ENCODE results near the gene LDLRAD2.
"Not testable (repeated sequence)": the region's sequence is repeated elsewhere in the genome, so short reads cannot be mapped to it uniquely, and the experiment has no call there.

The LDLRAD2 gene

DNA sequence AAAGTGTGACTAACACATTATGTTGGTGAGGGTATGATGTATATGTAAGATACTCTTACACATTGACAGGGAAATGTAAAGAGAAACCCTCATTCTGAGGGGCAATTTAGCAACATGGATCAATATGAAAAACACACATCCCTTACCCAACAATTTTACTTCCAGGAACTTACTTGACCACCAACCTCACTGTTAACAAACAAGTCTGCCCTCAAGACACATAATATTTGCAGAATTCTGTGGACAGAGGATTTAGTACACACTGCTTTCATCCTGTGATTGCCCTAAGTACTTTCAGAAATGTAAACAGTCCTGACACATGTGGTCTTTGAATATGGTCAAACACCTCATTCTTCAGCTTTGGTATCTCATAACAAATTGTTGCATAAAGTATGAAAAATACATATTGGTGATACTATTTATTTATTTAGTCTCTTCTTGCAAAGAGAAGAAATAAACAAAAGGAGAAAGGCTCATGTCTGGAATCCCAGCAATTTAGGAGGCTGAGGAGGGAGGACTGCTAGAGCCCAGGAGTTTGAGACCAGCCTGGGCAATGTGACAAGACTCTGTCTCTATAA lies 36.0 kb upstream of the LDLRAD2 start:
- Histone ChIP-seq H3K9ac (ENCODE audit: low read depth, low read length, poor library complexity, severe bottlenecking) (no peak overlapping the region), H3K4me3 (ENCODE audit: low read length, poor library complexity, severe bottlenecking) (no peak overlapping the region), H2AFZ (ENCODE audit: low read length) (no peak overlapping the region), H3K36me3 (ENCODE audit: insufficient read depth, low read length) (no peaks in the 10 kb centered on the region), H3K4me2 (ENCODE audit: low read depth, low read length, poor library complexity, severe bottlenecking) (peak overlapping the region; percentile 5), H3K9me3 (ENCODE audit: insufficient read depth, low read depth, low read length) (no peaks in the 10 kb centered on the region), H3K9me2 (replicated peaks; ENCODE audit: low read depth, low read length) (no peaks in the 10 kb centered on the region), H3K27me3 (ENCODE audit: insufficient read depth, low read length, poor library complexity, severe bottlenecking) (no peaks in the 10 kb centered on the region), H3K79me2 (ENCODE audit: insufficient read depth, low read length) (peaks cover 96% of the 10 kb centered on the region), H4K20me1 (ENCODE audit: insufficient read depth, low read length, poor library complexity, severe bottlenecking) (peaks cover 46% of the 10 kb centered on the region), H3F3A (ENCODE audit: low read depth) (no peaks in the 10 kb centered on the region), H3K4me1 (ENCODE audit: insufficient read depth, low read length, poor library complexity, severe bottlenecking) (peaks cover 19% of the 10 kb centered on the region)
- TF ChIP-seq, protein P1, sequence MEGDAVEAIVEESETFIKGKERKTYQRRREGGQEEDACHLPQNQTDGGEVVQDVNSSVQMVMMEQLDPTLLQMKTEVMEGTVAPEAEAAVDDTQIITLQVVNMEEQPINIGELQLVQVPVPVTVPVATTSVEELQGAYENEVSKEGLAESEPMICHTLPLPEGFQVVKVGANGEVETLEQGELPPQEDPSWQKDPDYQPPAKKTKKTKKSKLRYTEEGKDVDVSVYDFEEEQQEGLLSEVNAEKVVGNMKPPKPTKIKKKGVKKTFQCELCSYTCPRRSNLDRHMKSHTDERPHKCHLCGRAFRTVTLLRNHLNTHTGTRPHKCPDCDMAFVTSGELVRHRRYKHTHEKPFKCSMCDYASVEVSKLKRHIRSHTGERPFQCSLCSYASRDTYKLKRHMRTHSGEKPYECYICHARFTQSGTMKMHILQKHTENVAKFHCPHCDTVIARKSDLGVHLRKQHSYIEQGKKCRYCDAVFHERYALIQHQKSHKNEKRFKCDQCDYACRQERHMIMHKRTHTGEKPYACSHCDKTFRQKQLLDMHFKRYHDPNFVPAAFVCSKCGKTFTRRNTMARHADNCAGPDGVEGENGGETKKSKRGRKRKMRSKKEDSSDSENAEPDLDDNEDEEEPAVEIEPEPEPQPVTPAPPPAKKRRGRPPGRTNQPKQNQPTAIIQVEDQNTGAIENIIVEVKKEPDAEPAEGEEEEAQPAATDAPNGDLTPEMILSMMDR (conservative IDR thresholded peaks at IDR 0.05; ENCODE audit: low read length), result no peak
- TF ChIP-seq EZH2phosphoT487 (IDR thresholded peaks at IDR 0.05; ENCODE audit: borderline replicate concordance), result no peak

DNA sequence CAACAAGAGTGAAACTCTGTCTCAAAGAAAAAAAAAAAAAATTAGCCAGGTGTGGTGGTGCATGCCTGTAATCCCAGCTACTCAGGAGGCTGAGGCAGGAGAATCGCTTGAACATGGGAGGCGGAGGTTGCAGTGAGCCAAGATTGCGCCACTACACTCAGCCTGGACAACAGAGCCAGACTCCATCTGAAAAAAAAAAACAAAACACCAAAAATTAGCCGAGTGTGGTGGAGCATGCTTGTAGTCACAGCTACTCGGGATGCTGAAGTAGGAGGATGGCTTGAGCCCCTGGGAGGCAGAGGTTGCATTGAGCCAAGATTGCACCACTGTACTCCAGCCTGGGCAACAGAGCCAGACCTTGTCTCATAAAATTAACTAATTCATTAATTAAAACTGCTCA lies 35.1 kb upstream of the LDLRAD2 start:
- H3K4me2 ChIP-seq (ENCODE audit: low read depth, low read length, poor library complexity, severe bottlenecking); H3K36me3 ChIP-seq (ENCODE audit: insufficient read depth, low read length); H3F3A ChIP-seq (ENCODE audit: low read depth); H3K9me3 ChIP-seq (ENCODE audit: insufficient read depth, low read depth, low read length); H2AFZ ChIP-seq (ENCODE audit: low read length); H3K4me3 ChIP-seq (ENCODE audit: low read length, poor library complexity, severe bottlenecking); H3K9me2 ChIP-seq (replicated peaks; ENCODE audit: low read depth, low read length); H3K9ac ChIP-seq (ENCODE audit: low read depth, low read length, poor library complexity, severe bottlenecking); H3K27me3 ChIP-seq (ENCODE audit: insufficient read depth, low read length, poor library complexity, severe bottlenecking): not testable (repeated sequence)
- H3K4me1 ChIP-seq (ENCODE audit: insufficient read depth, low read length, poor library complexity, severe bottlenecking), result peaks cover 26% of the 10 kb centered on the region
- H4K20me1 ChIP-seq (ENCODE audit: insufficient read depth, low read length, poor library complexity, severe bottlenecking), result peaks cover 48% of the 10 kb centered on the region
- H3K79me2 ChIP-seq (ENCODE audit: insufficient read depth, low read length), result peaks cover 98% of the 10 kb centered on the region

DNA sequence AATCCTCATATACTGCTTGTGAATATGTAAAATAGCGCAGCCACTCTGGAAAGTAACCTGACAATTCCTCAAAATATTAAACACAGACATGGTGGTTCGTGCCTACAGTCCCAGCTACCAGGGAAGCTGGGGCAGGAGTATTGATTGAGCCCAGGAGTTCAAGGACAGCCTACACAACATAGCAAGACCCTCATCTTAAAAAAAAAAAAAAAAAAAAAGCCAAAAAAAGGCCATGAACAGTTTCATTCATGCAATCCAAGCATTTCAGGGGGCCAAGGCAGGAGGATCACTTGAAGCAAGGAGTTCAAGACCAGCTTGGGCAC lies 33.7 kb upstream of the LDLRAD2 start:
- no peak overlapping the region for H3K9ac ChIP-seq (ENCODE audit: low read depth, low read length, poor library complexity, severe bottlenecking)
- H2AFZ ChIP-seq (ENCODE audit: low read length), result no peak overlapping the region
- no peaks in the 10 kb centered on the region for H3K9me2 ChIP-seq (replicated peaks; ENCODE audit: low read depth, low read length)
- peaks cover 27% of the 10 kb centered on the region for H3K4me1 ChIP-seq (ENCODE audit: insufficient read depth, low read length, poor library complexity, severe bottlenecking)
- H3K27me3 ChIP-seq (ENCODE audit: insufficient read depth, low read length, poor library complexity, severe bottlenecking), result no peaks in the 10 kb centered on the region
- TF ChIP-seq, protein P1 (conservative IDR thresholded peaks at IDR 0.05; ENCODE audit: low read length), result no peak
- TF ChIP-seq EZH2phosphoT487 (IDR thresholded peaks at IDR 0.05; ENCODE audit: borderline replicate concordance), result no peak
- 0 out of 2 replicates have a peak, but pooled peaks cover 2% of the 10 kb centered on the region for H3F3A ChIP-seq (ENCODE audit: low read depth)
- no peaks in the 10 kb centered on the region for H3K36me3 ChIP-seq (ENCODE audit: insufficient read depth, low read length)
- H3K79me2 ChIP-seq (ENCODE audit: insufficient read depth, low read length), result peaks cover 93% of the 10 kb centered on the region
- no peak overlapping the region for H3K4me2 ChIP-seq (ENCODE audit: low read depth, low read length, poor library complexity, severe bottlenecking)
- H3K4me3 ChIP-seq (ENCODE audit: low read length, poor library complexity, severe bottlenecking), result no peak overlapping the region
- H4K20me1 ChIP-seq (ENCODE audit: insufficient read depth, low read length, poor library complexity, severe bottlenecking), result peaks cover 47% of the 10 kb centered on the region
- H3K9me3 ChIP-seq (ENCODE audit: insufficient read depth, low read depth, low read length), result no peaks in the 10 kb centered on the region

Measured in Loucy (cell line).